GM19351 (cell line): ENCODE results near the gene BPIFB2.

Source experiments
- ATAC-seq: cut with Tn5 transposase; IDR thresholded peaks from one replicate; pipeline ENCODE4 v1.9.1; 2021; ENCODE audit warnings: mild to moderate bottlenecking, moderate library complexity; ENCODE audit not compliant: unreplicated experiment

The BPIFB2 gene

GRCh38 chr20:33005908-33006775, 1.4 kb upstream of the BPIFB2 start:
- ATAC-seq = no peak

- ATAC-seq = no peak
Measured at GRCh38 chr20:33006776-33007375, 628 bp upstream of the BPIFB2 start.

- ATAC-seq = no peak
Measured at GRCh38 chr20:33008336-33009213, 1.1 kb downstream of the BPIFB2 start.

GRCh38 chr20:33009214-33010132, 2.0 kb downstream of the BPIFB2 start:
- ATAC-seq = no peak

GRCh38 chr20:33010133-33010504, 2.6 kb downstream of the BPIFB2 start:
- ATAC-seq = no peak

- ATAC-seq = no peak
Measured at GRCh38 chr20:33010674-33011449, 3.4 kb downstream of the BPIFB2 start.

GRCh38 chr20:33012327-33013189, 5.1 kb downstream of the BPIFB2 start:
- no peak for ATAC-seq

- no peak for ATAC-seq
Measured at GRCh38 chr20:33013701-33014326, 6.3 kb downstream of the BPIFB2 start.

GRCh38 chr20:33014336-33015113, 7.0 kb downstream of the BPIFB2 start:
- ATAC-seq = no peak

- ATAC-seq = no peak
Measured at GRCh38 chr20:33015114-33015484, 7.6 kb downstream of the BPIFB2 start.

- ATAC-seq = no peak
Measured at GRCh38 chr20:33015700-33016580, 8.4 kb downstream of the BPIFB2 start.

GRCh38 chr20:33016581-33017109, 9.1 kb downstream of the BPIFB2 start:
- ATAC-seq = no peak

GRCh38 chr20:33017542-33017941, 10.0 kb downstream of the BPIFB2 start:
- ATAC-seq = no peak

- no peak for ATAC-seq
Measured at GRCh38 chr20:33018169-33018931, 10.8 kb downstream of the BPIFB2 start.

- ATAC-seq = no peak
Measured at GRCh38 chr20:33019465-33020277, 12.2 kb downstream of the BPIFB2 start.
